Spleen (tissue), 7 donors: ENCODE results near the gene PLCB1.

Source experiments
- CTCF ChIP-seq, 11 experiments: fragments of 200-600 bp in 7 of 11; fragments of 450-650 bp in 4 of 11; sonication (generic) in 4 of 11; IDR thresholded peaks in 8 of 11; conservative IDR thresholded peaks in 3 of 11; 1 replicate in 7 of 11; 2 replicates in 4 of 11; pipeline versions ENCODE4 v1.4.0 to v1.8.0; 2016 to 2021; ENCODE audit warnings: antibody characterized with exemption in 11 of 11, inconsistent platforms in 4 of 11, mild to moderate bottlenecking in 1 of 11
- POLR2A ChIP-seq, 3 donors: fragments of 450-650 bp; IDR thresholded peaks; one replicate each; pipeline ENCODE4 v1.5.1; 2017; ENCODE audit warnings: antibody characterized with exemption in 3 of 3, mild to moderate bottlenecking in 1 of 3
- donor health status: DM: no; HTN: no; CAD: no; lungs with moderate emphysema.
- donor health status: DM: no; HTN: no; CAD: no.
- donor health status: DM: no; HTN: no; CAD: no.

- TF ChIP-seq CTCF (IDR thresholded peaks at IDR 0.05 in 8 of 11, conservative IDR thresholded peaks at IDR 0.05 in 3 of 11) (no peak), POLR2A (IDR thresholded peaks at IDR 0.05) (no peak)
Measured at GRCh38 chr20:8212286-8212685, 80.2 kb downstream of the PLCB1 start.
